Natural killer cell (primary cell): Measurements from ENCODE around the gene DNAAF3. TPM values are rescaled to one million over a fixed set of nuclear protein-coding genes. Genes with fewer than 3 reads are reported as not detected.

Experiments used
- ATAC-seq, 3 donors: fragments of 150-1000 bp in 2 of 3; fragments of 200-7000 bp in 1 of 3; cut with Tn5 transposase; 1 replicate in 1 of 3; 2 replicates in 2 of 3; pipeline ENCODE4 v1.10.0; 2021; ENCODE audit warnings: mild to moderate bottlenecking in 2 of 3, moderate library complexity in 2 of 3
- DNase-seq, 2 donors: peaks; one replicate each; pipeline versions ENCODE4 v3.0.0 to v3.0.0-alpha.2; 2013 to 2021; ENCODE audit warnings: mixed read lengths in 1 of 2
- H3K27ac ChIP-seq: one replicate; pipeline ENCODE4 v1.5.1; 2013; ENCODE audit warnings: mild to moderate bottlenecking, low read length
- H3K27me3 ChIP-seq: one replicate; pipeline ENCODE4 v1.6.1; 2013; ENCODE audit warnings: low read length; ENCODE audit not compliant: control insufficient read depth, insufficient read depth
- H3K36me3 ChIP-seq: one replicate; pipeline ENCODE4 v1.6.1; 2013; ENCODE audit warnings: low read length; ENCODE audit not compliant: control insufficient read depth, insufficient read depth
- H3K4me1 ChIP-seq: one replicate; pipeline ENCODE4 v1.6.1; 2013; ENCODE audit warnings: low read length; ENCODE audit not compliant: control insufficient read depth, insufficient read depth
- H3K4me3 ChIP-seq: one replicate; pipeline ENCODE4 v1.5.1; 2013; ENCODE audit warnings: low read length
- H3K9me3 ChIP-seq: one replicate; pipeline ENCODE4 v1.6.1; 2013; ENCODE audit warnings: low read length; ENCODE audit not compliant: control insufficient read depth, insufficient read depth
- H3K27ac Mint-ChIP-seq, 2 donors: one replicate each; pipeline ENCODE4 v1.8.0; 2022; ENCODE audit warnings: mild to moderate bottlenecking in 2 of 2, mixed read lengths in 2 of 2, moderate library complexity in 1 of 2
- H3K27me3 Mint-ChIP-seq, 2 donors: one replicate each; pipeline ENCODE4 v1.8.0; 2022; ENCODE audit warnings: low read depth in 2 of 2, mixed read lengths in 2 of 2
- H3K36me3 Mint-ChIP-seq: one replicate; pipeline ENCODE4 v1.8.0; 2022; ENCODE audit warnings: mixed read lengths
- H3K4me1 Mint-ChIP-seq, 2 donors: one replicate each; pipeline ENCODE4 v1.8.0; 2022; ENCODE audit warnings: mixed read lengths in 2 of 2
- H3K4me3 Mint-ChIP-seq: one replicate; pipeline ENCODE4 v1.8.0; 2022; ENCODE audit warnings: mild to moderate bottlenecking, moderate library complexity, mixed read lengths
- H3K9me3 Mint-ChIP-seq, 2 donors: one replicate each; pipeline ENCODE4 v1.8.0; 2022; ENCODE audit warnings: mixed read lengths in 2 of 2
- WGBS: methylation state at CpG from one replicate; pipeline ENCODE4 v1.1.7; 2013; ENCODE audit warnings: missing lambda C conversion rate; ENCODE audit not compliant: insufficient coverage; 5-methylcytosine and 5-hydroxymethylcytosine counted together
- intact Hi-C: fragments of 100-400 bp; cut with micrococcal nuclease; formaldehyde crosslinking; loops from one replicate; pipeline ENCODE4 v1.14.2; 2022
- total RNA-seq, 4 donors: library from RNA; stranded (reverse); fragments of 120-200 nt in 1 of 4; gene quantifications; one replicate each; pipeline versions ENCODE4 v1.2.3 to v1.2.4, GENCODE V29; 2013 to 2022
- TF ChIP-seq, protein P1 (sequence below): fragments of 200-600 bp; IDR thresholded peaks from one replicate; pipeline ENCODE4 v1.8.0; 2022; ENCODE audit warnings: antibody characterized with exemption

The DNAAF3 gene
- total RNA-seq, 3 donors from 2014 or later (not counting 1 experiment from before 2014, with no cell fraction given), result not detected

DNA sequence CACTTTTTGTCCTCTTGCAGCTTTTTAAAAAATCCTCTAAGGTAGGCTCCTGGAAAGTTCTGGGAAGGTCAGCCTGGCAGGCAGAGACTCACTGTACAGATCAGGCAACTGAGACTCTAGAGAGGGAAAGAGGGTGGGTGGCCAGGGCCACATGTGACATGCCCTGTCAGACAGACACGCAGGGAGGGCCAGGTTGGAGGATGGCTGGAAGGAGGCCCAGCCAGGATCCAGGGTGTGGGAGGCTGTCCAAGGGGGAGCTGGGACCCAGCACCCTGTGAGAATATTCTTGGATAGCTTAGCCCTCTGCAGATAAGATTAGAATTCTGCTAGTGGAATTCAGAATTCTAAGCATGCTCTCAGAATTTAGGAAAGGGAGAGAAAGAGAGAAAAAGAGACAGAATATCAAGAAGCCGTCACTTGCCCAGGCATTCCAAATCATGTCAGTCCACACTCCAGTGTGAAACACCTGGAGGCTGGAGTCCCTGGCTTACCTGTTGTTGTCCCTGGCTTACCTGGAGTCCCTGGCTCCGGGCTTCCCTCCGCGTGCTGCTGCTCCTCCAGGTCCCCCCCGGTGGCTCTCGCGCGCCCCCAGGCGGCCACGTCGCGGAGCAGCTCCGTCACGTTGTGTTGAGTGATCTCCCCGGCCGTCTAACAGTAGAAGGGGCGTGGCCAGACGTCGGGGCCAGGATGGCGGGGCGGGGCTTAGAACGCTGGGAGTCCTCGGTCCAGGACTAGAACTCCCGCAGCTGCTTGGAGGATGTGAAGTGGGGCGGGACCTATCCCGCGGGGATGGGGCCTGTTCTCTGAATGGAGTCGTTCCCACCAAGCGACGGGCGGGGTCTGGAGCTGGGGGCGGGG is 6.1 kb downstream of the DNAAF3 start:
- peaks cover 22% of the 10 kb centered on the region for H3K4me1 ChIP-seq
- Mint-ChIP-seq H3K4me1 (peaks cover 0 to 18% of the 10 kb centered on the region in 2 donors), H3K4me3 (peak overlapping the region; percentile 42), H3K9me3 (no peaks in the 10 kb centered on the region), H3K36me3 (no peaks in the 10 kb centered on the region), H3K27me3 (peaks cover 12 to 29% of the 10 kb centered on the region in 2 donors), H3K27ac (peak overlapping the region in 1 of 2 donors; percentile 45)
- DNase-seq (peak; percentile 87 to 92), ATAC-seq (peak; percentile 97)
- 5% methylated on average over 33 of the region's 33 CpGs for WGBS
- H3K9me3 ChIP-seq, result no peaks in the 10 kb centered on the region
- no peak overlapping the region for H3K4me3 ChIP-seq
- H3K27ac ChIP-seq, result no peak overlapping the region
- H3K36me3 ChIP-seq, result no peaks in the 10 kb centered on the region
- TF ChIP-seq, protein P1, sequence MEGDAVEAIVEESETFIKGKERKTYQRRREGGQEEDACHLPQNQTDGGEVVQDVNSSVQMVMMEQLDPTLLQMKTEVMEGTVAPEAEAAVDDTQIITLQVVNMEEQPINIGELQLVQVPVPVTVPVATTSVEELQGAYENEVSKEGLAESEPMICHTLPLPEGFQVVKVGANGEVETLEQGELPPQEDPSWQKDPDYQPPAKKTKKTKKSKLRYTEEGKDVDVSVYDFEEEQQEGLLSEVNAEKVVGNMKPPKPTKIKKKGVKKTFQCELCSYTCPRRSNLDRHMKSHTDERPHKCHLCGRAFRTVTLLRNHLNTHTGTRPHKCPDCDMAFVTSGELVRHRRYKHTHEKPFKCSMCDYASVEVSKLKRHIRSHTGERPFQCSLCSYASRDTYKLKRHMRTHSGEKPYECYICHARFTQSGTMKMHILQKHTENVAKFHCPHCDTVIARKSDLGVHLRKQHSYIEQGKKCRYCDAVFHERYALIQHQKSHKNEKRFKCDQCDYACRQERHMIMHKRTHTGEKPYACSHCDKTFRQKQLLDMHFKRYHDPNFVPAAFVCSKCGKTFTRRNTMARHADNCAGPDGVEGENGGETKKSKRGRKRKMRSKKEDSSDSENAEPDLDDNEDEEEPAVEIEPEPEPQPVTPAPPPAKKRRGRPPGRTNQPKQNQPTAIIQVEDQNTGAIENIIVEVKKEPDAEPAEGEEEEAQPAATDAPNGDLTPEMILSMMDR, result peak; percentile 89
- intact Hi-C loops, result loop anchor here (2.0 to 10.0 kb wide), 2 partner anchors 76 to 278 kb away; no protein-coding TSS in a partner anchor
- H3K27me3 ChIP-seq, result peaks cover 30% of the 10 kb centered on the region

DNA sequence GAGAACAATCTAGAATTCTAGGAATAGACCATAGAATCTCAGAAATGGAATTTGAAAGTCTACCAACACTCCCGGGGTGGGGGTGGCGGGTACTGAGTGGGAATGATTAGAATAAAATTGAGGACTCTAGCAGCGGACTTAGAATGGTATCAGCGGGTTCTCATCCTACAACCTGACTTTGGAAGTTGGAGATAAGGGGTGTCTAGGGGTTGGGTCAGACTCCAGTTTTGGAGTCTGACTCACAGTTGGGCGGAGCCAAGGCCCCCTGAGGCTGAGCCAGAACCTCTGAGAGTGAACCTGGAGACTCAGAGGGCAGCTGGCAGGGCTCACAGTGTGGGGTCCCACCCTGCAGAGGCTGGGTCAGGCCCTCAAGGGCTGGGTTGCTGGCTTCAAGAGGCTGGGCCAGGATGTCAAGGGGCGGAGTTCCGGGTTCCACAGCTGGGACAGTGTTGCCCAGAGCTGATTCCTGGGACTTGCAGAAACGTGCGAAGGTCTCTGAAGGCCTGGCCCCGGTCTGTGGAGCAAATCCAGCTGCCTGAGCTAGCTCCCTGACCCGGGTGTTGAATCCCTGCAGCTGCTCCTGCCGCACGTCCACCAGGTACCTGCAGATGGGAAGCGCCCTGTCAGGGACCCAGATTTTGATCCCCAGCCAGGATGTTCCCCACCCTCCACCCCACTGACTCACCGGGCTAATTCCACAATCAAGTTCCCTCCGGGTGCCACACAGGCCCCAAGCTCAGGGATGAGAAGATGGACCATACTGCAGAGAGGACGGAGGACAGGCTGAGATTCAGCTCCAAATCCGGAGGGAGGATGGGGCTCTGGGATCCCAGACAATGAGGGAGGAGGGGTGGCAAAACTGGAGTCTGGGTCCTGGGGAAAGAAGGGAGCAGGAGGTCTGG is 7.3 kb downstream of the DNAAF3 start:
- H3K27ac ChIP-seq, result no peak overlapping the region
- no peaks in the 10 kb centered on the region for H3K36me3 ChIP-seq
- DNase-seq (no peak), ATAC-seq (no peak)
- WGBS, result 86% methylated on average over 18 of the region's 18 CpGs
- Mint-ChIP-seq H3K27me3 (peaks cover 8 to 29% of the 10 kb centered on the region in 2 donors), H3K27ac (no peak overlapping the region), H3K36me3 (no peaks in the 10 kb centered on the region), H3K4me3 (no peak overlapping the region), H3K4me1 (peaks cover 2 to 24% of the 10 kb centered on the region in 2 donors), H3K9me3 (no peaks in the 10 kb centered on the region)
- intact Hi-C loops, result loop anchor here (10.0 kb wide), 1 partner anchor 504 kb away; no protein-coding TSS in a partner anchor
- peaks cover 30% of the 10 kb centered on the region for H3K27me3 ChIP-seq
- no peak overlapping the region for H3K4me3 ChIP-seq
- no peaks in the 10 kb centered on the region for H3K9me3 ChIP-seq
- H3K4me1 ChIP-seq, result peaks cover 22% of the 10 kb centered on the region
- TF ChIP-seq, protein P1, result no peak

DNA sequence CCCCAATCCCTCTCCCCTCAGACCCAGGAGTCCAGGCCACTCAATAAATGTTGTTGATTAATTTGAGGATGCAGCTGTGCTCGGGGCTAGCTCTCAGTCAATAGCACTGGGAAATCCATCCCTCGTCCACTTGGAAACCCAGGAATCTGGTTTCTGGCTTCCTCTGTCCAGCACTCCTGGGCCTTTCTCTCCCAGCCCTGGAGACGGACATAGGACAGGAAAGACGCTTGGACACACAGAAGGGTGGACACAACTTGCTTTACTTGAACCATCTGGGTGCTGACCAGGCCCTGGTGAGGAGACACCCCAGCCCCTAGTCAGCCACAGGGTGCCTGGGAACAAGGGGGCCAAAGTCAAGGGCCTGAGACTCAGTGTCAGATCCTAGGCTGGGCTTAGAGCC is 8.0 kb downstream of the DNAAF3 start:
- DNase-seq (no peak), ATAC-seq (no peak)
- Mint-ChIP-seq H3K27ac (peak overlapping the region in 1 of 2 donors; percentile 53), H3K27me3 (peaks cover 8 to 25% of the 10 kb centered on the region in 2 donors), H3K9me3 (no peaks in the 10 kb centered on the region), H3K4me1 (peaks cover 6 to 30% of the 10 kb centered on the region in 2 donors), H3K36me3 (no peaks in the 10 kb centered on the region), H3K4me3 (no peak overlapping the region)
- Histone ChIP-seq H3K27ac (no peak overlapping the region), H3K4me3 (no peak overlapping the region), H3K36me3 (no peaks in the 10 kb centered on the region), H3K4me1 (peaks cover 22% of the 10 kb centered on the region), H3K27me3 (peaks cover 30% of the 10 kb centered on the region), H3K9me3 (no peaks in the 10 kb centered on the region)
- TF ChIP-seq, protein P1, result no peak
- intact Hi-C loops, result loop anchor here (10.0 kb wide), 1 partner anchor 504 kb away; no protein-coding TSS in a partner anchor
- WGBS, result 85% methylated on average over 4 of the region's 4 CpGs
